Measurements from ENCODE around the gene TCF12. TPM values are rescaled to one million over a fixed set of nuclear protein-coding genes. Genes with fewer than 3 reads are reported as not detected.

Gene TCF12
- 123 and 135 TPM in 2 replicates for total RNA-seq

GRCh38 chr15:56918046-56918938 lies at the start of gene TCF12:
TSS of gene TCF12 (plus strand) at chr15:56918644. CDS start at chr15:56919914, 1,270 bp downstream.

Small RNA genes within 50 kb of the gene (small RNA-seq; reads per million reads assigned to genes)
- not detected for gene RF01210

Other genes starting within 250 kb of the TCF12 start
- 36.6 and 52.0 TPM in 2 replicates for gene ZNF280D, start 185.1 kb upstream of the TCF12 start, total RNA-seq

Data from vein endothelial cell (primary cell).